ENCODE results near the gene DDX39A. TPM values are rescaled to one million over a fixed set of nuclear protein-coding genes. Genes with fewer than 3 reads are reported as not detected.
A peak's percentile ranks its signal among the peaks of the same experiment; 100 is the strongest.
"Not testable (repeated sequence)": the region's sequence is repeated elsewhere in the genome, so short reads cannot be mapped to it uniquely, and the experiment has no call there.

Gene DDX39A
- 42.1 and 49.2 TPM in 2 replicates for total RNA-seq

DNA sequence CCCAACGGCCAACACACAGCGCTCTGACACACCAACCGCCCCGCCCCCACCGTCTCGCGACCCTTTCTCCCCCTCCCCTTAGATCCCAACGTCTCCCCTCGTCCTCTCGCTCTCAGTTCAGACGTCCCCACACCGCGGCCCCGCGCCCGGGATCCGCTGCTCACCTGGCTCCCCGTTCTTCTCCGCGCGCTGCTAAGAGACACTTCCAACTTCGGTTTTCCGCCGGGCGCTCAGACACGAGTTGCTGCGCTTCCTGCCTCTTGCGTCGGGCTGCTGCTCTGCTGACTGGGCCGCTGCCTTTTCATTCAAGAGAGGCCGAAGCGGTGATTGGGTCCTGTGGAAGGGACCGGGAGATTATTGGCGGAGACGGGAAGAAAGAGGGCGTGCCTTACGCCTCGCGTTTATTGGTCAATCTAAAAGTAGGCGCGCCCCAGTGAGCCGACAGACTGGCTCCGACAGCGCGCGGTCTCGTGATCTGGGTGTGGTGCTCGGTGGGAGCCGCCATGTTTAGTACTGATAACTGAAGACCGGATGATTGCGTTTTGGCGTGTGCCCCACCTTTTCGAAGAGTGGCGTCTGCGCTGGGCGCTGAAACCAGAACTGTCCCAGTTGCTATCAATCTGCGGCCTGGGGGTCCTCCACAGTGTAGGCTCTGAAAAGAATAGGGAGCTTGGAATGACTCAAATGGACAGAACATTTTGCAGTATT is at the start of gene DDX39A:
Gene DDX39A (minus strand): TSS at position 236 of the 708 bp plus-strand sequence. CDS start 6,121 bp downstream, outside the sequence.
- H3K4me2 ChIP-seq (ENCODE audit: insufficient read depth, low read length) = peak within 1 kb of the TSS; percentile 87
- peak; percentile 99 for DNase-seq (ENCODE audit: insufficient read length, low spot score, missing footprints)
- H3K9me3 ChIP-seq (ENCODE audit: low read depth, low read length) = no peaks in the 10 kb centered on the region
- TF ChIP-seq, protein P1, sequence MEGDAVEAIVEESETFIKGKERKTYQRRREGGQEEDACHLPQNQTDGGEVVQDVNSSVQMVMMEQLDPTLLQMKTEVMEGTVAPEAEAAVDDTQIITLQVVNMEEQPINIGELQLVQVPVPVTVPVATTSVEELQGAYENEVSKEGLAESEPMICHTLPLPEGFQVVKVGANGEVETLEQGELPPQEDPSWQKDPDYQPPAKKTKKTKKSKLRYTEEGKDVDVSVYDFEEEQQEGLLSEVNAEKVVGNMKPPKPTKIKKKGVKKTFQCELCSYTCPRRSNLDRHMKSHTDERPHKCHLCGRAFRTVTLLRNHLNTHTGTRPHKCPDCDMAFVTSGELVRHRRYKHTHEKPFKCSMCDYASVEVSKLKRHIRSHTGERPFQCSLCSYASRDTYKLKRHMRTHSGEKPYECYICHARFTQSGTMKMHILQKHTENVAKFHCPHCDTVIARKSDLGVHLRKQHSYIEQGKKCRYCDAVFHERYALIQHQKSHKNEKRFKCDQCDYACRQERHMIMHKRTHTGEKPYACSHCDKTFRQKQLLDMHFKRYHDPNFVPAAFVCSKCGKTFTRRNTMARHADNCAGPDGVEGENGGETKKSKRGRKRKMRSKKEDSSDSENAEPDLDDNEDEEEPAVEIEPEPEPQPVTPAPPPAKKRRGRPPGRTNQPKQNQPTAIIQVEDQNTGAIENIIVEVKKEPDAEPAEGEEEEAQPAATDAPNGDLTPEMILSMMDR (IDR thresholded peaks at IDR 0.05; ENCODE audit: extremely low read depth, low read depth, low read length) = no peak
- peak within 1 kb of the TSS; percentile 92 for H2AFZ ChIP-seq (ENCODE audit: low read length)
- H3K79me2 ChIP-seq (ENCODE audit: insufficient read depth, low read length) = peaks cover 47% of the 10 kb centered on the region
- H3K4me3 ChIP-seq (ENCODE audit: insufficient read depth, low read length) = peak within 1 kb of the TSS; percentile 97
- peaks cover 21% of the 10 kb centered on the region for H4K20me1 ChIP-seq (ENCODE audit: insufficient read depth, low read length)
- H3K27me3 ChIP-seq (ENCODE audit: insufficient read depth, low read length) = no peaks in the 10 kb centered on the region
- H3K4me1 ChIP-seq (ENCODE audit: insufficient read depth, low read length) = peaks cover 12% of the 10 kb centered on the region
- peak within 1 kb of the TSS; percentile 84 for H3K27ac ChIP-seq (ENCODE audit: low read depth, low read length)
- no peaks in the 10 kb centered on the region for H3K36me3 ChIP-seq (ENCODE audit: insufficient read depth, low read length)

DNA sequence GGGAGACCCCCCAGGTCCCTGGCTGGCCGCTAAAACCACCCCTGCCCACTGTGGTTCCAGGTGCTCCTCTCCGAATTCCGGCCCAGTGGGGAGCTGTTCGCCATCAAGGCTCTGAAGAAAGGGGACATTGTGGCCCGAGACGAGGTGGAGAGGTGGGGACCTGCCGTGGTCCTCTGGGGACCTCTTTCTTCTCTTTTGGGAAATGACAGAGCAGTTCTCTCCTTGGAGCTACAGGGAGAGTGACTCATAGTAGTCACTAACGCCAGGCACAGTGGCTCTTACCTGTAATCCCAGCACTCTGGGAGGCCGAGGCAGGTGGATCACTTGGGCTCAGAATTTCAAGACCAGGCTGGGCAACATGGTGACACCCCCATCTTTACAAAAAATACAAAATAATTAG is 48.7 kb upstream of the DDX39A start:
- H3K36me3 ChIP-seq (ENCODE audit: insufficient read depth, low read length) = peaks cover 29% of the 10 kb centered on the region

DNA sequence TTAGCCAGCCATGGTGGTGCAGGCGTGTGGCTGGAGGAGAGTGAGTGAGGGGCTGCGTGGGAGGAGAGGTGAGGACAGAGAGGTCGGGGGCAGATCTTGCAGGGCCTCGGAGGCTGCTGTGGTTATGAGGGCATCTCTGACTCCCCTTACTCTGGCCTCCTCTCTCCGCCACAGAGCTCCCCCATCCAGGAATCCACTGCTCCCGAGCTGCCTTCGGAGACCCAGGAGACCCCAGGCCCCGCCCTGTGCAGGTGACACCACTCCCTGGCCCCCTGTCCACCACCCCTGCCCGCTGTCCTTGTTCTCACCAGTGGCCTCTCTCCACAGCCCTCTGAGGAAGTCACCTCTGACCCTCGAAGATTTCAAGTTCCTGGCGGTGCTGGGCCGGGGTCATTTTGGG is 48.2 kb upstream of the DDX39A start:
- no peak overlapping the region for H3K27ac ChIP-seq (ENCODE audit: low read depth, low read length)
- DNase-seq (ENCODE audit: insufficient read length, low spot score, missing footprints) = peak; percentile 61
- peaks cover 29% of the 10 kb centered on the region for H3K36me3 ChIP-seq (ENCODE audit: insufficient read depth, low read length)
- TF ChIP-seq, protein P1 (IDR thresholded peaks at IDR 0.05; ENCODE audit: extremely low read depth, low read depth, low read length) = no peak
- peaks cover 5% of the 10 kb centered on the region for H4K20me1 ChIP-seq (ENCODE audit: insufficient read depth, low read length)
- no peak overlapping the region for H3K4me3 ChIP-seq (ENCODE audit: insufficient read depth, low read length)
- no peaks in the 10 kb centered on the region for H3K27me3 ChIP-seq (ENCODE audit: insufficient read depth, low read length)
- H3K4me2 ChIP-seq (ENCODE audit: insufficient read depth, low read length) = no peak overlapping the region
- no peak overlapping the region for H2AFZ ChIP-seq (ENCODE audit: low read length)
- H3K9me3 ChIP-seq (ENCODE audit: low read depth, low read length) = no peaks in the 10 kb centered on the region
- no peaks in the 10 kb centered on the region for H3K79me2 ChIP-seq (ENCODE audit: insufficient read depth, low read length)
- H3K4me1 ChIP-seq (ENCODE audit: insufficient read depth, low read length) = peaks cover 2% of the 10 kb centered on the region

More for the DNA sequence above, 48.7 kb upstream of the DDX39A start:
- Histone ChIP-seq H3K4me1 (ENCODE audit: insufficient read depth, low read length) (peaks cover 3% of the 10 kb centered on the region), H4K20me1 (ENCODE audit: insufficient read depth, low read length) (peaks cover 6% of the 10 kb centered on the region), H3K9me3 (ENCODE audit: low read depth, low read length) (no peaks in the 10 kb centered on the region), H3K79me2 (ENCODE audit: insufficient read depth, low read length) (no peaks in the 10 kb centered on the region), H3K27ac (ENCODE audit: low read depth, low read length) (no peak overlapping the region), H3K4me3 (ENCODE audit: insufficient read depth, low read length) (no peak overlapping the region), H3K27me3 (ENCODE audit: insufficient read depth, low read length) (peaks cover under 1% of the 10 kb centered on the region), H3K4me2 (ENCODE audit: insufficient read depth, low read length) (no peak overlapping the region), H2AFZ (ENCODE audit: low read length) (no peak overlapping the region)
- TF ChIP-seq, protein P1 (IDR thresholded peaks at IDR 0.05; ENCODE audit: extremely low read depth, low read depth, low read length) = no peak
- peak; percentile 71 for DNase-seq (ENCODE audit: insufficient read length, low spot score, missing footprints)

DNA sequence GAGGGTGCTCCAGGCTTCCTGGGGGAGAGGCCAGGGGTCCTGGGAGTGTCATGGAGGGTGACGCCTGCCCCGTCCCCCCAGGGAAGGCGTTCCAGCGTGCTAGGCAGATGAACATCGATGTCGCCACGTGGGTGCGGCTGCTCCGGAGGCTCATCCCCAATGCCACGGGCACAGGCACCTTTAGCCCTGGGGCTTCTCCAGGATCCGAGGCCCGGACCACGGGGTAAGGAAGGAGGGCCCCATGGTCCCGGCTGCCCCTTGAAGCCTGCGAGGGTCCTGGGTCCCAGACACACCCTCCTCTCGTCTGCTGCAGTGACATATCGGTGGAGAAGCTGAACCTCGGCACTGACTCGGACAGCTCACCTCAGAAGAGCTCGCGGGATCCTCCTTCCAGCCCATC is 44.6 kb upstream of the DDX39A start:
- Histone ChIP-seq H3K36me3 (ENCODE audit: insufficient read depth, low read length) (peaks cover 35% of the 10 kb centered on the region), H3K4me3 (ENCODE audit: insufficient read depth, low read length) (no peak overlapping the region), H3K9me3 (ENCODE audit: low read depth, low read length) (no peaks in the 10 kb centered on the region), H3K79me2 (ENCODE audit: insufficient read depth, low read length) (no peaks in the 10 kb centered on the region), H3K4me2 (ENCODE audit: insufficient read depth, low read length) (no peak overlapping the region), H2AFZ (ENCODE audit: low read length) (no peak overlapping the region), H3K27me3 (ENCODE audit: insufficient read depth, low read length) (no peaks in the 10 kb centered on the region), H3K4me1 (ENCODE audit: insufficient read depth, low read length) (no peaks in the 10 kb centered on the region), H3K27ac (ENCODE audit: low read depth, low read length) (no peak overlapping the region), H4K20me1 (ENCODE audit: insufficient read depth, low read length) (no peaks in the 10 kb centered on the region)
- TF ChIP-seq, protein P1 (IDR thresholded peaks at IDR 0.05; ENCODE audit: extremely low read depth, low read depth, low read length) = no peak
- DNase-seq (ENCODE audit: insufficient read length, low spot score, missing footprints) = peak; percentile 55

DNA sequence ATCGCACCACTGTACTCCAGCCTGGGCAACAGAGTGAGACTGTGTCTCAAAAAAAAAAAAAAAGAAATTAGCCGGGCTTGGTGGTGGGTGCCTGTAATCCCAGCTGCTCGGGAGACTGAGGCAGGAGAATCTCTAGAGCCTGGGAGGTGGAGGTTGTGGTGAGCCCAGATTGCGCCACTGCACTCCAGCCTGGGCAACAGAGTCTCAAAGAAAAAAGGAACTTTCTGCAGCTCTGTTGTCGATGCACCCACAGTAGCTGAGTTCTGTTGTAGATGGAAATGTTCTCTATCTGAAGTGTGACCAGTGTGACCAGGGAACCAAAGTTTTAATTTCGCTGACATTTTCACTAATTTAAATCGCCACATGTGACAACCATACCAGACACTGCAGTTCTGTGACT is 43.3 kb upstream of the DDX39A start:
- H2AFZ ChIP-seq (ENCODE audit: low read length); H4K20me1 ChIP-seq (ENCODE audit: insufficient read depth, low read length); H3K27me3 ChIP-seq (ENCODE audit: insufficient read depth, low read length); H3K4me1 ChIP-seq (ENCODE audit: insufficient read depth, low read length); H3K4me3 ChIP-seq (ENCODE audit: insufficient read depth, low read length); H3K4me2 ChIP-seq (ENCODE audit: insufficient read depth, low read length); DNase-seq (ENCODE audit: insufficient read length, low spot score, missing footprints); H3K27ac ChIP-seq (ENCODE audit: low read depth, low read length); H3K79me2 ChIP-seq (ENCODE audit: insufficient read depth, low read length); H3K9me3 ChIP-seq (ENCODE audit: low read depth, low read length): not testable (repeated sequence)
- H3K36me3 ChIP-seq (ENCODE audit: insufficient read depth, low read length) = peaks cover 26% of the 10 kb centered on the region

All from osteoblast (primary cell).